HEK293 (cell line): ENCODE results near the gene TMEM88.
A peak's percentile ranks its signal among the peaks of the same experiment; 100 is the strongest.

Experiments used
- BCL6B ChIP-seq: fragments of 450-650 bp; formaldehyde crosslinking; IDR thresholded peaks from 2 replicates; pipeline ENCODE4 v1.5.1; 2017; ENCODE audit warnings: missing biosample characterization, missing genetic modification characterization
- FEZF1 ChIP-seq: fragments of 450-650 bp; formaldehyde crosslinking; IDR thresholded peaks from 2 replicates; pipeline ENCODE4 v1.5.1; 2016; ENCODE audit warnings: missing biosample characterization, missing genetic modification characterization
- GLIS2 ChIP-seq: fragments of 450-650 bp; formaldehyde crosslinking; IDR thresholded peaks from 2 replicates; pipeline ENCODE4 v1.5.1; 2016; ENCODE audit warnings: missing biosample characterization, missing genetic modification characterization
- PRDM1 ChIP-seq: fragments of 450-650 bp; formaldehyde crosslinking; IDR thresholded peaks from 2 replicates; pipeline ENCODE4; 2016; ENCODE audit warnings: missing biosample characterization, missing genetic modification characterization
- ZBTB49 ChIP-seq: fragments of 450-650 bp; formaldehyde crosslinking; IDR thresholded peaks from 2 replicates; pipeline ENCODE4 v1.5.1; 2016; ENCODE audit warnings: missing biosample characterization, missing genetic modification characterization, low read depth
- ZFHX2 ChIP-seq: fragments of 450-650 bp; formaldehyde crosslinking; conservative IDR thresholded peaks from 2 replicates; pipeline ENCODE4 v1.5.1; 2016; ENCODE audit warnings: missing biosample characterization, missing genetic modification characterization
- ZFP41 ChIP-seq: fragments of 450-650 bp; formaldehyde crosslinking; IDR thresholded peaks from 2 replicates; pipeline ENCODE4 v1.5.1; 2016; ENCODE audit warnings: missing biosample characterization, missing genetic modification characterization, borderline replicate concordance
- ZNF114 ChIP-seq: fragments of 450-650 bp; formaldehyde crosslinking; IDR thresholded peaks from 2 replicates; pipeline ENCODE4 v1.5.0; 2017; ENCODE audit warnings: missing biosample characterization, missing genetic modification characterization
- ZNF121 ChIP-seq: fragments of 450-650 bp; formaldehyde crosslinking; IDR thresholded peaks from 2 replicates; pipeline ENCODE4 v1.5.1; 2016; ENCODE audit warnings: missing biosample characterization, missing genetic modification characterization
- ZNF169 ChIP-seq: fragments of 450-650 bp; formaldehyde crosslinking; IDR thresholded peaks from 2 replicates; pipeline ENCODE4 v1.5.1; 2016; ENCODE audit warnings: missing biosample characterization, missing genetic modification characterization
- ZNF23 ChIP-seq: fragments of 450-650 bp; formaldehyde crosslinking; IDR thresholded peaks from 2 replicates; pipeline ENCODE4 v1.5.1; 2016; ENCODE audit warnings: missing biosample characterization, missing genetic modification characterization, borderline replicate concordance
- ZNF354C ChIP-seq: fragments of 450-650 bp; formaldehyde crosslinking; IDR thresholded peaks from 2 replicates; pipeline ENCODE4 v1.5.1; 2016; ENCODE audit warnings: missing biosample characterization, missing genetic modification characterization, low read depth, borderline replicate concordance
- ZNF394 ChIP-seq: fragments of 450-650 bp; formaldehyde crosslinking; IDR thresholded peaks from 2 replicates; pipeline ENCODE4 v1.5.1; 2016; ENCODE audit warnings: missing biosample characterization, missing genetic modification characterization, mild to moderate bottlenecking, moderate library complexity, borderline replicate concordance
- ZNF416 ChIP-seq: fragments of 450-650 bp; formaldehyde crosslinking; IDR thresholded peaks from 2 replicates; pipeline ENCODE4 v1.5.1; 2016; ENCODE audit warnings: missing biosample characterization, missing genetic modification characterization
- ZNF426 ChIP-seq: fragments of 450-650 bp; formaldehyde crosslinking; IDR thresholded peaks from 2 replicates; pipeline ENCODE4 v1.5.1; 2017; ENCODE audit warnings: missing biosample characterization, missing genetic modification characterization, mild to moderate bottlenecking, inconsistent platforms, moderate library complexity
- ZNF501 ChIP-seq: fragments of 450-650 bp; formaldehyde crosslinking; IDR thresholded peaks from 2 replicates; pipeline ENCODE4 v1.5.1; 2016; ENCODE audit warnings: missing biosample characterization, missing genetic modification characterization
- ZNF510 ChIP-seq: fragments of 450-650 bp; formaldehyde crosslinking; IDR thresholded peaks from 2 replicates; pipeline ENCODE4 v1.5.1; 2018; ENCODE audit warnings: mild to moderate bottlenecking, missing genetic modification characterization, missing biosample characterization; ENCODE audit not compliant: insufficient replicate concordance
- ZNF513 ChIP-seq: fragments of 450-650 bp; IDR thresholded peaks from 2 replicates; pipeline ENCODE4 v1.5.1; 2018; ENCODE audit warnings: missing biosample characterization, missing genetic modification characterization
- ZNF624 ChIP-seq: fragments of 450-650 bp; formaldehyde crosslinking; IDR thresholded peaks from 2 replicates; pipeline ENCODE4 v1.5.1; 2017; ENCODE audit warnings: missing biosample characterization, missing genetic modification characterization
- ZNF670 ChIP-seq: fragments of 450-650 bp; formaldehyde crosslinking; IDR thresholded peaks from 2 replicates; pipeline ENCODE4 v1.5.1; 2016; ENCODE audit warnings: missing biosample characterization, missing genetic modification characterization, low read depth
- ZNF776 ChIP-seq: fragments of 450-650 bp; formaldehyde crosslinking; IDR thresholded peaks from 2 replicates; pipeline ENCODE4 v1.5.0; 2017; ENCODE audit warnings: missing biosample characterization, missing genetic modification characterization, borderline replicate concordance
- ZNF843 ChIP-seq: fragments of 450-650 bp; formaldehyde crosslinking; IDR thresholded peaks from 2 replicates; pipeline ENCODE4 v1.5.1; 2016; ENCODE audit warnings: missing biosample characterization, missing genetic modification characterization
- TF ChIP-seq, protein P1 (sequence below): fragments of 450-650 bp; formaldehyde crosslinking; IDR thresholded peaks from 2 replicates; pipeline ENCODE4 v1.5.1; 2016; ENCODE audit warnings: missing biosample characterization, missing genetic modification characterization
- TF ChIP-seq, protein P2 (sequence below): fragments of 450-650 bp; formaldehyde crosslinking; optimal IDR thresholded peaks from 2 replicates; pipeline ENCODE3; 2016; ENCODE audit warnings: missing biosample characterization, mild to moderate bottlenecking, missing genetic modification characterization
- TF ChIP-seq, protein P3 (sequence below): fragments of 450-650 bp; formaldehyde crosslinking; IDR thresholded peaks from 2 replicates; pipeline ENCODE4 v1.5.1; 2016; ENCODE audit warnings: missing biosample characterization, missing genetic modification characterization

TMEM88 gene

GRCh38 chr17:7838090-7839075, 16.5 kb upstream of the TMEM88 start (continued):
- TF ChIP-seq ZNF843 (tag by site-specific recombination): no peak
- no peak for TF ChIP-seq ZNF426 (tag by site-specific recombination)
- no peak for TF ChIP-seq ZNF23 (tag by site-specific recombination)
- TF ChIP-seq ZNF416: no peak
- peak; percentile 27; the same call in 1 of the 2 replicates for TF ChIP-seq FEZF1 (tag by site-specific recombination)
- TF ChIP-seq ZBTB49 (tag by site-specific recombination): no peak
- no peak for TF ChIP-seq ZNF354C (tag by site-specific recombination)
- TF ChIP-seq ZFHX2 (tag by site-specific recombination): peak; percentile 84
- no peak for TF ChIP-seq BCL6B (tag by site-specific recombination)
- TF ChIP-seq, protein P1, sequence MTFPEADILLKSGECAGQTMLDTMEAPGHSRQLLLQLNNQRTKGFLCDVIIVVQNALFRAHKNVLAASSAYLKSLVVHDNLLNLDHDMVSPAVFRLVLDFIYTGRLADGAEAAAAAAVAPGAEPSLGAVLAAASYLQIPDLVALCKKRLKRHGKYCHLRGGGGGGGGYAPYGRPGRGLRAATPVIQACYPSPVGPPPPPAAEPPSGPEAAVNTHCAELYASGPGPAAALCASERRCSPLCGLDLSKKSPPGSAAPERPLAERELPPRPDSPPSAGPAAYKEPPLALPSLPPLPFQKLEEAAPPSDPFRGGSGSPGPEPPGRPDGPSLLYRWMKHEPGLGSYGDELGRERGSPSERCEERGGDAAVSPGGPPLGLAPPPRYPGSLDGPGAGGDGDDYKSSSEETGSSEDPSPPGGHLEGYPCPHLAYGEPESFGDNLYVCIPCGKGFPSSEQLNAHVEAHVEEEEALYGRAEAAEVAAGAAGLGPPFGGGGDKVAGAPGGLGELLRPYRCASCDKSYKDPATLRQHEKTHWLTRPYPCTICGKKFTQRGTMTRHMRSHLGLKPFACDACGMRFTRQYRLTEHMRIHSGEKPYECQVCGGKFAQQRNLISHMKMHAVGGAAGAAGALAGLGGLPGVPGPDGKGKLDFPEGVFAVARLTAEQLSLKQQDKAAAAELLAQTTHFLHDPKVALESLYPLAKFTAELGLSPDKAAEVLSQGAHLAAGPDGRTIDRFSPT (tag by site-specific recombination): no peak
- TF ChIP-seq ZFP41: no peak
- TF ChIP-seq ZNF624 (tag by site-specific recombination): no peak
- TF ChIP-seq, protein P2, sequence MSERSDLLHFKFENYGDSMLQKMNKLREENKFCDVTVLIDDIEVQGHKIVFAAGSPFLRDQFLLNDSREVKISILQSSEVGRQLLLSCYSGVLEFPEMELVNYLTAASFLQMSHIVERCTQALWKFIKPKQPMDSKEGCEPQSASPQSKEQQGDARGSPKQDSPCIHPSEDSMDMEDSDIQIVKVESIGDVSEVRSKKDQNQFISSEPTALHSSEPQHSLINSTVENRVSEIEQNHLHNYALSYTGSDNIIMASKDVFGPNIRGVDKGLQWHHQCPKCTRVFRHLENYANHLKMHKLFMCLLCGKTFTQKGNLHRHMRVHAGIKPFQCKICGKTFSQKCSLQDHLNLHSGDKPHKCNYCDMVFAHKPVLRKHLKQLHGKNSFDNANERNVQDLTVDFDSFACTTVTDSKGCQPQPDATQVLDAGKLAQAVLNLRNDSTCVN (tag by site-specific recombination): no peak
- no peak for TF ChIP-seq ZNF169 (tag by site-specific recombination)
- no peak for TF ChIP-seq ZNF776 (tag by site-specific recombination)
- TF ChIP-seq ZNF121 (tag by site-specific recombination): no peak
- no peak for TF ChIP-seq ZNF670 (tag by site-specific recombination)
- TF ChIP-seq ZNF114 (tag by site-specific recombination): no peak
- no peak for TF ChIP-seq PRDM1 (tag by site-specific recombination)
- TF ChIP-seq GLIS2 (tag by site-specific recombination): peak; percentile 76
- TF ChIP-seq ZNF513 (tag by site-specific recombination): no peak
- no peak for TF ChIP-seq ZNF501 (tag by site-specific recombination)
- no peak for TF ChIP-seq ZNF510 (tag by site-specific recombination)
- TF ChIP-seq ZNF394 (tag by site-specific recombination): no peak
- TF ChIP-seq, protein P3, sequence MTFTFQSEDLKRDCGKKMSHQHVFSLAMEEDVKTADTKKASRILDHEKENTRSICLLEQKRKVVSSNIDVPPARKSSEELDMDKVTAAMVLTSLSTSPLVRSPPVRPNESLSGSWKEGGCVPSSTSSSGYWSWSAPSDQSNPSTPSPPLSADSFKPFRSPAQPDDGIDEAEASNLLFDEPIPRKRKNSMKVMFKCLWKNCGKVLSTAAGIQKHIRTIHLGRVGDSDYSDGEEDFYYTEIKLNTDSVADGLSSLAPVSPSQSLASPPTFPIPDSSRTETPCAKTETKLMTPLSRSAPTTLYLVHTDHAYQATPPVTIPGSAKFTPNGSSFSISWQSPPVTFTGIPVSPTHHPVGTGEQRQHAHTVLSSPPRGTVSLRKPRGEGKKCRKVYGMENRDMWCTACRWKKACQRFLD (tag by site-specific recombination): no peak
